HG02943 (cell line): ENCODE data around the gene IMMP1L.

Experiments
- ATAC-seq: cut with Tn5 transposase; IDR thresholded peaks from one replicate; pipeline ENCODE4 v1.9.1; 2021; ENCODE audit warnings: mild to moderate bottlenecking, low read depth, moderate library complexity; ENCODE audit not compliant: unreplicated experiment

Gene IMMP1L

DNA sequence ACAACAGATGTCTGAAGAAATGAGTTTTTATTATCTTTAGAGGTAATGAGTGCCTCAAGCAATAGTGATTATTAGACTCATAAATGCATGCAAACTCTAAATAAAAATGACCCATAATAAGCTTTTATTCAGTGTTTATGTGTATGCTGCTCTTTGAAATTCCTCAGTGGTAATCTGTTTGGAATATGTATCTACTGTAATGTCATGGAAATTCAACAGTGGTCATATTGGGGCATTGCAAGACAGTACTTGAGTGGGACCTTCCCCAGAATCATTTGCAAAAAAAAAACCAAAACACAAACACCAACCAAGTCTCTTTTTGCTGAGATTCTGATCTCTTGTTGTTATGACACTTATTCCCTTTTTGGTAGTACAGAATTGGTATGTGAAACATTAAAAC, 104.8 kb downstream of the IMMP1L start:
- no peak for ATAC-seq

DNA sequence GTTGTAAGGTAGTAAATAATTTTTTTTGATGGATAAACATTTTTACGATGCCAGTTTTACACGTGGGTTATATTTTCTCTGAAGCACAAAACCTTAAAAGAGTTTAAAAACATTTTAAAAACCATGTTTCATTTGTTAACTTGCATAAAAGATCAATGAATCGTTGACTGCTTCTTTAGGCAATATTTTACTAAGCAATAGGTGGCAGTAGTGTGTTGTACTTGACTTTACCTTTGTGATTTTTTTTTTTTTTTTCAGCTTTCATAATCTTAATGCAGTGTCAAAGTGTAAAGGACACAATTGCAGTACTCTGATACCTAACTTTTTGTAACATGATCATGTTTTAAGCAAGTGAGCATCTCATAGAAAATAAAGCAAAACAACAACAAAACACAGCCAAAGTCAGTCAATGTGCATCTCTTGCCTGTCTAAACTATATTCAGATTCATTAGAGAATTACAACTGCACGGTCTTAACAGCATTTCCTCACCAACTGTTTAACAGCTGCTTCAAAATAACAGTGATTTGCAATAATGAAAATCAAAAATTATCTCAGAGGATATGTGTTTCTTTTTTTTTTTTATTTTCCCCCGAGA, 112.1 kb downstream of the IMMP1L start:
- ATAC-seq, result no peak

DNA sequence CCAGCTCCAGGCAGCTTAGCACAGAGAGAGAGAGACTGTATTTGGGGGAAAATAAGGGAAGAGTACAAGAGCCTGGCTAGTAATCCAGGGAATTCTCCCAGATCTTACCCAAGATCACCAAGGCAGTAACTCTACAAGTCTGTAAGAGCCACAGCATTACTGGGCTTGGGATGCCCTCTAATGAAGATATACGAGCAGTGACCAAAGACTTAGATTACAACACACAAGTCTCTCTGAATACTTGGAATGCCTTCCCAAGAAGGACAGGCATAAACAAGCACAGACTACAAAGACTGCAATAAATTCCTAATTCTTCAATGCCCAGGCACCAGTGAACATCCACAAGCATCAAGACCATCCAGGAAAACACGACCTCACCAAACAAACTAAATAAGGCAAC, 122.0 kb downstream of the IMMP1L start:
- ATAC-seq, result no peak

DNA sequence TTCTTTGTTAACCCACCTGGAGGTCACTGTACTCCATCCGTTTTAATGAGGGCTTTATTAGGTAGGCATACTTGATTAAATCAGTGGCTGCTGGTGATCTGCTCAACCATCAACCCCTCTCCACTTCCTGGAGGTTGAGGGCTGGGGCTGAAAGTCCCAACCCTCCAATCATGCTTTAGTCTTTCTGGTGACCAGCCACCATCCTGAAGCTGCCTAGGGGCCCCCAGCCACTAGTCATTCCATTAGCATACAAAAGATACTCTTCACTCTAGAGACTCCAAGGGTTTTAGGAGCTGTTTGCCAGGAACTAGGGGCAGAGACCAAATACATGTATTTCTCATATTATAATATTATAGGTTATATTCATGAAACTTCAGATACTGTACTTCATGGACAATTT, 126.3 kb downstream of the IMMP1L start:
- no peak for ATAC-seq
